Measurements from ENCODE around the gene ITGB6. TPM values are rescaled to one million over a fixed set of nuclear protein-coding genes. Genes with fewer than 3 reads are reported as not detected.

The ITGB6 gene
- total RNA-seq, 1 experiment from 2014 or later = 6.9 TPM

GRCh38 chr2:160145471-160145870, 54.6 kb downstream of the ITGB6 start:
- intact Hi-C loops (cut with micrococcal nuclease) = no loop called here
- CTCF ChIA-PET = no interaction called here

GRCh38 chr2:160144280-160144990, 55.6 kb downstream of the ITGB6 start:
- no peaks in the 10 kb centered on the region for H3K27me3 Mint-ChIP-seq (ENCODE audit: insufficient read depth, unreplicated experiment)
- no peaks in the 10 kb centered on the region for H3K9me3 Mint-ChIP-seq (ENCODE audit: unreplicated experiment)
- POLR2A ChIA-PET = interaction anchor here (0.6 kb wide), 1 partner anchor 58 kb away, joined by 3 read pairs; no protein-coding TSS in a partner anchor
- no peak for DNase-seq (ENCODE audit: unreplicated experiment)
- intact Hi-C loops (cut with micrococcal nuclease) = no loop called here
- CTCF ChIA-PET = interaction anchor here (0.6 to 1.9 kb wide), 4 partner anchors 13 to 849 kb away, joined by 3 to 4 read pairs (median 3); no protein-coding TSS in a partner anchor
- H3K36me3 Mint-ChIP-seq (ENCODE audit: insufficient read depth, unreplicated experiment) = no peaks in the 10 kb centered on the region
- no peak overlapping the region for H3K4me3 Mint-ChIP-seq (ENCODE audit: unreplicated experiment)
- BruUV-seq (replicated peaks) = no TSS peak
- TF ChIP-seq CTCF (IDR thresholded peaks at IDR 0.05; ENCODE audit: unreplicated experiment) = no peak
- no peak overlapping the region for H3K27ac Mint-ChIP-seq (ENCODE audit: low read depth, unreplicated experiment)
- peaks cover 7% of the 10 kb centered on the region for H3K4me1 Mint-ChIP-seq (ENCODE audit: insufficient read depth, unreplicated experiment)

More at GRCh38 chr2:160145471-160145870, 54.6 kb downstream of the ITGB6 start:
- no peak for TF ChIP-seq CTCF (IDR thresholded peaks at IDR 0.05; ENCODE audit: unreplicated experiment)
- Mint-ChIP-seq H3K36me3 (ENCODE audit: insufficient read depth, unreplicated experiment) (no peaks in the 10 kb centered on the region), H3K27me3 (ENCODE audit: insufficient read depth, unreplicated experiment) (no peaks in the 10 kb centered on the region), H3K4me1 (ENCODE audit: insufficient read depth, unreplicated experiment) (peaks cover 7% of the 10 kb centered on the region), H3K9me3 (ENCODE audit: unreplicated experiment) (no peaks in the 10 kb centered on the region), H3K4me3 (ENCODE audit: unreplicated experiment) (no peak overlapping the region), H3K27ac (ENCODE audit: low read depth, unreplicated experiment) (no peak overlapping the region)
- POLR2A ChIA-PET = interaction anchor here (0.6 kb wide), 1 partner anchor 17 kb away, joined by 3 read pairs; no protein-coding TSS in a partner anchor
- DNase-seq (ENCODE audit: unreplicated experiment) = no peak
- no TSS peak for BruUV-seq (replicated peaks)

- no TSS peak for BruUV-seq (replicated peaks)
- intact Hi-C loops (cut with micrococcal nuclease) = no loop called here
- ChIA-PET POLR2A (interaction anchor here (0.7 to 1.5 kb wide), 4 partner anchors 16 to 1628 kb away, joined by 3 to 4 read pairs (median 4); no protein-coding TSS in a partner anchor), CTCF (interaction anchor here (0.5 to 1.3 kb wide), 3 partner anchors 31 to 828 kb away, joined by 3 to 6 read pairs (median 4); no protein-coding TSS in a partner anchor)
- Mint-ChIP-seq H3K9me3 (ENCODE audit: unreplicated experiment) (no peaks in the 10 kb centered on the region), H3K4me1 (ENCODE audit: insufficient read depth, unreplicated experiment) (peaks cover 7% of the 10 kb centered on the region), H3K36me3 (ENCODE audit: insufficient read depth, unreplicated experiment) (no peaks in the 10 kb centered on the region), H3K27me3 (ENCODE audit: insufficient read depth, unreplicated experiment) (no peaks in the 10 kb centered on the region), H3K27ac (ENCODE audit: low read depth, unreplicated experiment) (peak overlapping the region; percentile 23), H3K4me3 (ENCODE audit: unreplicated experiment) (no peak overlapping the region)
- DNase-seq (ENCODE audit: unreplicated experiment) = peak; percentile 14
- TF ChIP-seq CTCF (IDR thresholded peaks at IDR 0.05; ENCODE audit: unreplicated experiment) = no peak
These were observed 57.6 kb downstream of the ITGB6 start for GRCh38 chr2:160142472-160142871.

GRCh38 chr2:160141912-160142311, 58.2 kb downstream of the ITGB6 start:
- no peaks in the 10 kb centered on the region for H3K36me3 Mint-ChIP-seq (ENCODE audit: insufficient read depth, unreplicated experiment)
- CTCF ChIA-PET = interaction anchor here (0.5 to 0.8 kb wide), 4 partner anchors 28 to 829 kb away, joined by 3 read pairs; no protein-coding TSS in a partner anchor
- no TSS peak for BruUV-seq (replicated peaks)
- no peak for DNase-seq (ENCODE audit: unreplicated experiment)
- no peaks in the 10 kb centered on the region for H3K9me3 Mint-ChIP-seq (ENCODE audit: unreplicated experiment)
- TF ChIP-seq CTCF (IDR thresholded peaks at IDR 0.05; ENCODE audit: unreplicated experiment) = no peak
- peak overlapping the region; percentile 23 for H3K27ac Mint-ChIP-seq (ENCODE audit: low read depth, unreplicated experiment)
- H3K27me3 Mint-ChIP-seq (ENCODE audit: insufficient read depth, unreplicated experiment) = no peaks in the 10 kb centered on the region
- POLR2A ChIA-PET = interaction anchor here (0.7 to 1.0 kb wide), 3 partner anchors 10 to 782 kb away, joined by 3 to 4 read pairs (median 4); no protein-coding TSS in a partner anchor
- peaks cover 7% of the 10 kb centered on the region for H3K4me1 Mint-ChIP-seq (ENCODE audit: insufficient read depth, unreplicated experiment)
- intact Hi-C loops (cut with micrococcal nuclease) = no loop called here
- H3K4me3 Mint-ChIP-seq (ENCODE audit: unreplicated experiment) = no peak overlapping the region

Data from MCF 10A (cell line).